ENCODE data around the gene MCTP1. TPM values are rescaled to one million over a fixed set of nuclear protein-coding genes. Genes with fewer than 3 reads are reported as not detected.

Gene MCTP1
- total and polyA plus RNA-seq, 5 donors: 0.84 to 5.7 (median 4.7) TPM

GRCh38 chr5:95283022-95283615 lies 1.8 kb downstream of the MCTP1 start:
- H3K4me1 ChIP-seq (ENCODE audit: control insufficient read depth, insufficient read depth, low read length): no peaks in the 10 kb centered on the region
- DNase-seq (no peak), ATAC-seq (no peak)
- 22% methylated on average over 10 of the region's 10 CpGs for WGBS
- no peaks in the 10 kb centered on the region for H3K27me3 ChIP-seq (ENCODE audit: control insufficient read depth, insufficient read depth)
- no peaks in the 10 kb centered on the region for H3K9me3 ChIP-seq (ENCODE audit: control insufficient read depth, low read length)
- intact Hi-C loops (cut with DNase I): no loop called here
- no peak overlapping the region for H3K27ac ChIP-seq (ENCODE audit: low read length)
- peak overlapping the region; percentile 61 for H3K4me3 ChIP-seq (ENCODE audit: low read length)

GRCh38 chr5:95281226-95281625 lies 3.7 kb downstream of the MCTP1 start:
- Histone ChIP-seq H3K9me3 (ENCODE audit: control insufficient read depth, low read length) (no peaks in the 10 kb centered on the region), H3K4me1 (ENCODE audit: control insufficient read depth, insufficient read depth, low read length) (no peaks in the 10 kb centered on the region), H3K27ac (ENCODE audit: low read length) (no peak overlapping the region), H3K4me3 (ENCODE audit: low read length) (no peak overlapping the region), H3K27me3 (ENCODE audit: control insufficient read depth, insufficient read depth) (no peaks in the 10 kb centered on the region)
- 35% methylated on average over 2 of the region's 2 CpGs for WGBS
- DNase-seq (no peak), ATAC-seq (no peak)
- intact Hi-C loops (cut with DNase I): no loop called here

- H3K4me1 ChIP-seq (ENCODE audit: control insufficient read depth, insufficient read depth, low read length): no peaks in the 10 kb centered on the region
- DNase-seq (no peak), ATAC-seq (no peak)
- H3K27ac ChIP-seq (ENCODE audit: low read length): no peak overlapping the region
- WGBS: 46% methylated on average over 8 of the region's 8 CpGs
- H3K4me3 ChIP-seq (ENCODE audit: low read length): no peak overlapping the region
- H3K27me3 ChIP-seq (ENCODE audit: control insufficient read depth, insufficient read depth): no peaks in the 10 kb centered on the region
- intact Hi-C loops (cut with DNase I): no loop called here
- H3K9me3 ChIP-seq (ENCODE audit: control insufficient read depth, low read length): no peaks in the 10 kb centered on the region
Observed at GRCh38 chr5:95280401-95281095, 4.3 kb downstream of the MCTP1 start.

- intact Hi-C loops (cut with DNase I): no loop called here
- Histone ChIP-seq H3K27me3 (ENCODE audit: control insufficient read depth, insufficient read depth) (no peaks in the 10 kb centered on the region), H3K4me3 (ENCODE audit: low read length) (no peak overlapping the region), H3K27ac (ENCODE audit: low read length) (no peak overlapping the region), H3K4me1 (ENCODE audit: control insufficient read depth, insufficient read depth, low read length) (no peaks in the 10 kb centered on the region), H3K9me3 (ENCODE audit: control insufficient read depth, low read length) (no peaks in the 10 kb centered on the region)
- ATAC-seq: no peak
- DNase-seq: no peak
- 60% methylated on average over 5 of the region's 5 CpGs for WGBS
Observed at GRCh38 chr5:95274011-95274410, 10.9 kb downstream of the MCTP1 start.

GRCh38 chr5:95272316-95272929 lies 12.5 kb downstream of the MCTP1 start:
- ATAC-seq (no peak), DNase-seq (no peak)
- Histone ChIP-seq H3K4me1 (ENCODE audit: control insufficient read depth, insufficient read depth, low read length) (no peaks in the 10 kb centered on the region), H3K9me3 (ENCODE audit: control insufficient read depth, low read length) (no peaks in the 10 kb centered on the region), H3K4me3 (ENCODE audit: low read length) (no peak overlapping the region), H3K27me3 (ENCODE audit: control insufficient read depth, insufficient read depth) (no peaks in the 10 kb centered on the region), H3K27ac (ENCODE audit: low read length) (no peak overlapping the region)
- intact Hi-C loops (cut with DNase I): no loop called here

GRCh38 chr5:95262933-95263660 lies 21.8 kb downstream of the MCTP1 start:
- no peaks in the 10 kb centered on the region for H3K27me3 ChIP-seq (ENCODE audit: control insufficient read depth, insufficient read depth)
- intact Hi-C loops (cut with DNase I): loop anchor here in 1 of 4 donors (10.0 kb wide), 1 partner anchor 298 kb away; no protein-coding TSS in a partner anchor
- H3K27ac ChIP-seq (ENCODE audit: low read length): no peak overlapping the region
- ATAC-seq (no peak), DNase-seq (no peak)
- H3K9me3 ChIP-seq (ENCODE audit: control insufficient read depth, low read length): no peaks in the 10 kb centered on the region
- H3K4me3 ChIP-seq (ENCODE audit: low read length): no peak overlapping the region
- no peaks in the 10 kb centered on the region for H3K4me1 ChIP-seq (ENCODE audit: control insufficient read depth, insufficient read depth, low read length)
- 57% methylated on average over 3 of the region's 3 CpGs for WGBS

GRCh38 chr5:95261437-95262175 lies 23.3 kb downstream of the MCTP1 start:
- Histone ChIP-seq H3K4me3 (ENCODE audit: low read length) (no peak overlapping the region), H3K9me3 (ENCODE audit: control insufficient read depth, low read length) (no peaks in the 10 kb centered on the region), H3K27ac (ENCODE audit: low read length) (no peak overlapping the region), H3K4me1 (ENCODE audit: control insufficient read depth, insufficient read depth, low read length) (no peaks in the 10 kb centered on the region), H3K27me3 (ENCODE audit: control insufficient read depth, insufficient read depth) (no peaks in the 10 kb centered on the region)
- intact Hi-C loops (cut with DNase I): loop anchor here in 1 of 4 donors (10.0 kb wide), 1 partner anchor 297 kb away; no protein-coding TSS in a partner anchor
- ATAC-seq: peak; percentile 36 to 57
- WGBS: 62% methylated on average over 4 of the region's 4 CpGs
- DNase-seq: peak in 1 of 3 donors; percentile 16

- H3K27me3 ChIP-seq (ENCODE audit: control insufficient read depth, insufficient read depth): no peaks in the 10 kb centered on the region
- no peaks in the 10 kb centered on the region for H3K4me1 ChIP-seq (ENCODE audit: control insufficient read depth, insufficient read depth, low read length)
- ATAC-seq (no peak), DNase-seq (no peak)
- no peaks in the 10 kb centered on the region for H3K9me3 ChIP-seq (ENCODE audit: control insufficient read depth, low read length)
- intact Hi-C loops (cut with DNase I): no loop called here
- no peak overlapping the region for H3K4me3 ChIP-seq (ENCODE audit: low read length)
- H3K27ac ChIP-seq (ENCODE audit: low read length): no peak overlapping the region
Observed at GRCh38 chr5:95256991-95257390, 27.9 kb downstream of the MCTP1 start.

GRCh38 chr5:95256446-95256845 lies 28.4 kb downstream of the MCTP1 start:
- Histone ChIP-seq H3K27me3 (ENCODE audit: control insufficient read depth, insufficient read depth) (no peaks in the 10 kb centered on the region), H3K4me3 (ENCODE audit: low read length) (no peak overlapping the region), H3K4me1 (ENCODE audit: control insufficient read depth, insufficient read depth, low read length) (no peaks in the 10 kb centered on the region), H3K9me3 (ENCODE audit: control insufficient read depth, low read length) (no peaks in the 10 kb centered on the region), H3K27ac (ENCODE audit: low read length) (no peak overlapping the region)
- ATAC-seq (no peak), DNase-seq (no peak)
- intact Hi-C loops (cut with DNase I): no loop called here
- WGBS: 60% methylated on average over 2 of the region's 2 CpGs

- Histone ChIP-seq H3K4me1 (ENCODE audit: control insufficient read depth, insufficient read depth, low read length) (no peaks in the 10 kb centered on the region), H3K9me3 (ENCODE audit: control insufficient read depth, low read length) (no peaks in the 10 kb centered on the region), H3K27me3 (ENCODE audit: control insufficient read depth, insufficient read depth) (no peaks in the 10 kb centered on the region), H3K27ac (ENCODE audit: low read length) (no peak overlapping the region), H3K4me3 (ENCODE audit: low read length) (no peak overlapping the region)
- no peak for DNase-seq
- intact Hi-C loops (cut with DNase I): no loop called here
- no peak for ATAC-seq
Observed at GRCh38 chr5:95252801-95253200, 32.1 kb downstream of the MCTP1 start.
